A549 (cell line): ENCODE data around the gene ATF3. TPM values are rescaled to one million over a fixed set of nuclear protein-coding genes. Genes with fewer than 3 reads are reported as not detected.
A peak's percentile ranks its signal among the peaks of the same experiment; 100 is the strongest.

Experiments
- ATAC-seq, 2 experiments: fragments of 200-7000 bp in 1 of 2; fragments of >200 bp in 1 of 2; cut with Nextera tagmentation in 1 of 2; cut with Tn5 transposase in 1 of 2; 3 replicates each; pipeline versions ENCODE4 v1.8.0 to v1.9.1; 2018 to 2020; ENCODE audit warnings: mild to moderate bottlenecking in 1 of 2, moderate library complexity in 1 of 2
- CTCF ChIA-PET: fragments of 300-600 bp; sonication (Branson Sonifier 250); formaldehyde crosslinking; extraction: SDS; loops from one replicate; lab custom pipeline; 2021; ENCODE audit warnings: antibody characterized with exemption, inconsistent platforms; lab: Yijun Ruan, JAX
- POLR2A ChIA-PET: fragments of 350-600 bp; formaldehyde crosslinking; extraction: SDS; loops from one replicate; lab custom pipeline; 2021; ENCODE audit warnings: antibody characterized with exemption, inconsistent platforms; lab: Yijun Ruan, JAX
- DNase-seq, 2 experiments: peaks; one replicate each; pipeline versions ENCODE4 v3.0.0 to v3.0.0-alpha.2; 2011 to 2016; ENCODE audit warnings: low read depth in 1 of 2, low spot score in 1 of 2
- FAIRE-seq: peaks from 2 replicates; lab custom pipeline; 2011; peaks lifted over from hg19 to GRCh38; lab: Jason Lieb, UNC
- H3K27ac ChIP-seq, 2 experiments: fragments of >200 bp; sonication (Bioruptor Twin); formaldehyde crosslinking; 3 replicates each; pipeline ENCODE4 v1.5.1; 2016 to 2017
- H3K4me1 ChIP-seq: fragments of >200 bp; sonication (Bioruptor Twin); formaldehyde crosslinking; 3 replicates; pipeline ENCODE4 v1.6.1; 2016
- H3K4me2 ChIP-seq: fragments of >200 bp; sonication (Bioruptor Twin); formaldehyde crosslinking; 3 replicates; pipeline ENCODE4 v1.6.1; 2016
- H3K4me3 ChIP-seq: fragments of >200 bp; sonication (Bioruptor Twin); formaldehyde crosslinking; 3 replicates; pipeline ENCODE4 v1.5.1; 2016
- H3K9me3 ChIP-seq: fragments of >200 bp; sonication (Bioruptor Twin); formaldehyde crosslinking; 3 replicates; pipeline ENCODE4 v1.6.1; 2016
- CBX2 ChIP-seq: fragments of 200-600 bp; sonication (generic); IDR thresholded peaks from 2 replicates; pipeline ENCODE4 v1.6.1; 2016; ENCODE audit warnings: low read depth, mild to moderate bottlenecking, borderline replicate concordance
- CEBPB ChIP-seq, 2 experiments: fragments of >200 bp in 1 of 2; sonication (Bioruptor Twin) in 1 of 2; formaldehyde crosslinking in 1 of 2; IDR thresholded peaks; 2 replicates each; pipeline ENCODE4 v1.6.1; 2012 to 2016
- CHD2 ChIP-seq: fragments of 150-350 bp; IDR thresholded peaks from 2 replicates; pipeline ENCODE4 v1.6.1; 2014; ENCODE audit warnings: low read length; ENCODE audit not compliant: partially characterized antibody
- CHD4 ChIP-seq: fragments of 200-600 bp; sonication (generic); IDR thresholded peaks from 2 replicates; pipeline ENCODE4 v1.6.1; 2016; ENCODE audit warnings: antibody characterized with exemption, mild to moderate bottlenecking, borderline replicate concordance
- EHF ChIP-seq: fragments of 250-450 bp; sonication (Bioruptor Pico); IDR thresholded peaks from 2 replicates; pipeline ENCODE4 v1.5.0; 2020; ENCODE audit warnings: mild to moderate bottlenecking
- FOSB ChIP-seq: fragments of 250-450 bp; sonication (Bioruptor Pico); IDR thresholded peaks from 2 replicates; pipeline ENCODE4 v1.5.0; 2020; ENCODE audit warnings: mild to moderate bottlenecking, moderate library complexity
- FOSL2 ChIP-seq, 2 experiments: fragments of 450-650 bp in 1 of 2; fragments of >200 bp in 1 of 2; sonication (Bioruptor Twin) in 1 of 2; formaldehyde crosslinking; IDR thresholded peaks; 2 replicates each; pipeline versions ENCODE4 v1.5.0 to v1.6.1; 2016 to 2020; ENCODE audit warnings: mild to moderate bottlenecking in 1 of 2, moderate library complexity in 1 of 2
- FOXS1 ChIP-seq: fragments of 250-450 bp; sonication (Bioruptor Pico); IDR thresholded peaks from 2 replicates; pipeline ENCODE4 v1.5.0; 2020; ENCODE audit warnings: mild to moderate bottlenecking, moderate library complexity
- GATA3 ChIP-seq: IDR thresholded peaks from 2 replicates; pipeline ENCODE4 v1.6.1; 2012; ENCODE audit warnings: borderline replicate concordance
- HOXA7 ChIP-seq: fragments of 250-450 bp; sonication (Bioruptor Pico); IDR thresholded peaks from 2 replicates; pipeline ENCODE4 v1.5.0; 2020; ENCODE audit warnings: mild to moderate bottlenecking, moderate library complexity
- HOXB5 ChIP-seq: fragments of 250-450 bp; sonication (Bioruptor Pico); IDR thresholded peaks from 2 replicates; pipeline ENCODE4 v1.5.0; 2020; ENCODE audit warnings: mild to moderate bottlenecking, moderate library complexity
- KDM5A ChIP-seq: fragments of 200-600 bp; sonication (generic); IDR thresholded peaks from 2 replicates; pipeline ENCODE4 v1.6.1; 2016; ENCODE audit warnings: antibody characterized with exemption, mild to moderate bottlenecking
- MAFK ChIP-seq: fragments of 450-650 bp; IDR thresholded peaks from 2 replicates; pipeline ENCODE4 v1.6.1; 2014; ENCODE audit not compliant: partially characterized antibody
- MAZ ChIP-seq: fragments of 150-350 bp; IDR thresholded peaks from 2 replicates; pipeline ENCODE4 v1.6.1; 2014; ENCODE audit warnings: antibody characterized with exemption, low read depth, low read length, borderline replicate concordance
- NFE2L2 ChIP-seq: fragments of 150-350 bp; conservative IDR thresholded peaks from 2 replicates; pipeline ENCODE4 v1.6.1; 2014; ENCODE audit warnings: low read length
- NPAS2 ChIP-seq: fragments of 250-450 bp; sonication (Bioruptor Pico); IDR thresholded peaks from 2 replicates; pipeline ENCODE4 v1.8.0; 2022; ENCODE audit warnings: mild to moderate bottlenecking, moderate library complexity, borderline replicate concordance
- PHF8 ChIP-seq: fragments of 200-600 bp; sonication (generic); IDR thresholded peaks from 2 replicates; pipeline ENCODE4 v1.6.1; 2016; ENCODE audit warnings: low read depth, mild to moderate bottlenecking, antibody characterized with exemption, moderate library complexity, borderline replicate concordance
- POLR2AphosphoS2 ChIP-seq: conservative IDR thresholded peaks from 2 replicates; pipeline ENCODE4 v1.6.1; 2012; ENCODE audit warnings: low read length, improper control_type of control experiment, inconsistent platforms
- SMC3 ChIP-seq: fragments of >200 bp; sonication (Bioruptor Twin); formaldehyde crosslinking; IDR thresholded peaks from 3 replicates; pipeline ENCODE4 v1.6.1; 2018; ENCODE audit warnings: inconsistent platforms
- ZC3H11A ChIP-seq: fragments of 450-650 bp; IDR thresholded peaks from 2 replicates; pipeline ENCODE4 v1.6.1; 2014; ENCODE audit warnings: antibody characterized with exemption, mild to moderate bottlenecking
- WGBS: methylation state at CpG from one replicate; pipeline ENCODE4 v1.1.6; 2017; ENCODE audit errors: missing lambda C conversion rate; 5-methylcytosine and 5-hydroxymethylcytosine counted together
- polyA plus RNA-seq, 4 experiments: library from polyadenylated mRNA; depleted of rRNA in 3 of 4; stranded (reverse); fragments of >200 nt; fragmentation: RNase III in 1 of 4; extraction: RNeasy Plus Mini Kit Qiagen cat#74134 plus additional on column Dnase treatment in 1 of 4; gene quantifications; 2 replicates in 3 of 4; 3 replicates in 1 of 4; pipeline ENCODE4 v1.2.3, GENCODE V29; 2011 to 2017
- TF ChIP-seq, protein P1 (sequence below): fragments of >200 bp; sonication (Bioruptor Twin); formaldehyde crosslinking; IDR thresholded peaks from 3 replicates; pipeline ENCODE4 v1.6.1; 2016
- TF ChIP-seq, protein P2 (sequence below): fragments of >200 bp; sonication (Bioruptor Twin); formaldehyde crosslinking; IDR thresholded peaks from 3 replicates; pipeline ENCODE4 v1.5.1; 2016
- TF ChIP-seq, protein P3 (sequence below): IDR thresholded peaks from 2 replicates; pipeline ENCODE4 v1.6.1; 2012; ENCODE audit warnings: low read depth, borderline replicate concordance
- TF ChIP-seq, protein P4 (sequence below): fragments of 200-600 bp; sonication (generic); IDR thresholded peaks from 2 replicates; pipeline ENCODE4 v1.6.1; 2016; ENCODE audit warnings: antibody characterized with exemption, mild to moderate bottlenecking, moderate library complexity
- TF ChIP-seq, protein P5 (sequence below): IDR thresholded peaks from 2 replicates; pipeline ENCODE4 v1.6.1; 2012
- TF ChIP-seq, protein P6 (sequence below): fragments of 150-350 bp; IDR thresholded peaks from 2 replicates; pipeline ENCODE4 v1.6.1; 2014; ENCODE audit warnings: low read depth, mild to moderate bottlenecking, low read length

ATF3 gene
- polyA plus RNA-seq, 2 of the 4 experiments (the other 2 are of a cell fraction): 4.4 to 62.9 TPM

DNA sequence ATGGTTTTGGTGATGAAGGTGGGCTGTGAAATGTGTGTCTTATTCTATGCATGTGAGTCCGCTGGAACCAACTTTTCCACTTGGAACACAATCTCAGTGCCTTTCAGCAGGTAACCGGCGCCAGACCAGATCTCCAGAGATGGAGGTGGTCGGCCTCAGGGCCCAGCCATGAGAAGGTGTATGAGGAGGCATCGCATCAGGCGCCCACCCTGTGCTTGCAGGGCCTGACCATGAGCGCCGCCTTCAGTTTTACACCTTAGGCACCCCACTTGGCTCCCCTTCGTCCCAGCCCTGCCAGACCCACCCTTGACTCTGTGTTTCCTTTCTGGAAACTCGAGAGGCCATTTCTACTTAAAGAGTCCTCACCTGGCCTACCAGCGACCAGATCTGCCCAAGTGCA, 48.6 kb upstream of the ATF3 start:
- H3K4me1 ChIP-seq: peaks cover 16% of the 10 kb centered on the region
- no peak overlapping the region for H3K4me3 ChIP-seq
- TF ChIP-seq CHD2 (no peak), CEBPB (IDR thresholded peaks at IDR 0.05) (no peak), MAZ (no peak), FOSL2 (IDR thresholded peaks at IDR 0.05) (no peak), FOSL2 (CRISPR knock-in tag; IDR thresholded peaks at IDR 0.05) (no peak), MAFK (no peak), ZC3H11A (no peak), HOXA7 (CRISPR knock-in tag) (no peak), CBX2 (no peak), POLR2AphosphoS2 (no peak), FOSB (CRISPR knock-in tag) (no peak), KDM5A (no peak), PHF8 (no peak), NFE2L2 (no peak), EHF (CRISPR knock-in tag) (no peak)
- TF ChIP-seq, protein P1, sequence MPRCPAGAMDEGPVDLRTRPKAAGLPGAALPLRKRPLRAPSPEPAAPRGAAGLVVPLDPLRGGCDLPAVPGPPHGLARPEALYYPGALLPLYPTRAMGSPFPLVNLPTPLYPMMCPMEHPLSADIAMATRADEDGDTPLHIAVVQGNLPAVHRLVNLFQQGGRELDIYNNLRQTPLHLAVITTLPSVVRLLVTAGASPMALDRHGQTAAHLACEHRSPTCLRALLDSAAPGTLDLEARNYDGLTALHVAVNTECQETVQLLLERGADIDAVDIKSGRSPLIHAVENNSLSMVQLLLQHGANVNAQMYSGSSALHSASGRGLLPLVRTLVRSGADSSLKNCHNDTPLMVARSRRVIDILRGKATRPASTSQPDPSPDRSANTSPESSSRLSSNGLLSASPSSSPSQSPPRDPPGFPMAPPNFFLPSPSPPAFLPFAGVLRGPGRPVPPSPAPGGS: no peak
- TF ChIP-seq, protein P2, sequence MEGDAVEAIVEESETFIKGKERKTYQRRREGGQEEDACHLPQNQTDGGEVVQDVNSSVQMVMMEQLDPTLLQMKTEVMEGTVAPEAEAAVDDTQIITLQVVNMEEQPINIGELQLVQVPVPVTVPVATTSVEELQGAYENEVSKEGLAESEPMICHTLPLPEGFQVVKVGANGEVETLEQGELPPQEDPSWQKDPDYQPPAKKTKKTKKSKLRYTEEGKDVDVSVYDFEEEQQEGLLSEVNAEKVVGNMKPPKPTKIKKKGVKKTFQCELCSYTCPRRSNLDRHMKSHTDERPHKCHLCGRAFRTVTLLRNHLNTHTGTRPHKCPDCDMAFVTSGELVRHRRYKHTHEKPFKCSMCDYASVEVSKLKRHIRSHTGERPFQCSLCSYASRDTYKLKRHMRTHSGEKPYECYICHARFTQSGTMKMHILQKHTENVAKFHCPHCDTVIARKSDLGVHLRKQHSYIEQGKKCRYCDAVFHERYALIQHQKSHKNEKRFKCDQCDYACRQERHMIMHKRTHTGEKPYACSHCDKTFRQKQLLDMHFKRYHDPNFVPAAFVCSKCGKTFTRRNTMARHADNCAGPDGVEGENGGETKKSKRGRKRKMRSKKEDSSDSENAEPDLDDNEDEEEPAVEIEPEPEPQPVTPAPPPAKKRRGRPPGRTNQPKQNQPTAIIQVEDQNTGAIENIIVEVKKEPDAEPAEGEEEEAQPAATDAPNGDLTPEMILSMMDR: no peak
- TF ChIP-seq, protein P3, sequence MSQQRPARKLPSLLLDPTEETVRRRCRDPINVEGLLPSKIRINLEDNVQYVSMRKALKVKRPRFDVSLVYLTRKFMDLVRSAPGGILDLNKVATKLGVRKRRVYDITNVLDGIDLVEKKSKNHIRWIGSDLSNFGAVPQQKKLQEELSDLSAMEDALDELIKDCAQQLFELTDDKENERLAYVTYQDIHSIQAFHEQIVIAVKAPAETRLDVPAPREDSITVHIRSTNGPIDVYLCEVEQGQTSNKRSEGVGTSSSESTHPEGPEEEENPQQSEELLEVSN: no peak
- TF ChIP-seq, protein P4, sequence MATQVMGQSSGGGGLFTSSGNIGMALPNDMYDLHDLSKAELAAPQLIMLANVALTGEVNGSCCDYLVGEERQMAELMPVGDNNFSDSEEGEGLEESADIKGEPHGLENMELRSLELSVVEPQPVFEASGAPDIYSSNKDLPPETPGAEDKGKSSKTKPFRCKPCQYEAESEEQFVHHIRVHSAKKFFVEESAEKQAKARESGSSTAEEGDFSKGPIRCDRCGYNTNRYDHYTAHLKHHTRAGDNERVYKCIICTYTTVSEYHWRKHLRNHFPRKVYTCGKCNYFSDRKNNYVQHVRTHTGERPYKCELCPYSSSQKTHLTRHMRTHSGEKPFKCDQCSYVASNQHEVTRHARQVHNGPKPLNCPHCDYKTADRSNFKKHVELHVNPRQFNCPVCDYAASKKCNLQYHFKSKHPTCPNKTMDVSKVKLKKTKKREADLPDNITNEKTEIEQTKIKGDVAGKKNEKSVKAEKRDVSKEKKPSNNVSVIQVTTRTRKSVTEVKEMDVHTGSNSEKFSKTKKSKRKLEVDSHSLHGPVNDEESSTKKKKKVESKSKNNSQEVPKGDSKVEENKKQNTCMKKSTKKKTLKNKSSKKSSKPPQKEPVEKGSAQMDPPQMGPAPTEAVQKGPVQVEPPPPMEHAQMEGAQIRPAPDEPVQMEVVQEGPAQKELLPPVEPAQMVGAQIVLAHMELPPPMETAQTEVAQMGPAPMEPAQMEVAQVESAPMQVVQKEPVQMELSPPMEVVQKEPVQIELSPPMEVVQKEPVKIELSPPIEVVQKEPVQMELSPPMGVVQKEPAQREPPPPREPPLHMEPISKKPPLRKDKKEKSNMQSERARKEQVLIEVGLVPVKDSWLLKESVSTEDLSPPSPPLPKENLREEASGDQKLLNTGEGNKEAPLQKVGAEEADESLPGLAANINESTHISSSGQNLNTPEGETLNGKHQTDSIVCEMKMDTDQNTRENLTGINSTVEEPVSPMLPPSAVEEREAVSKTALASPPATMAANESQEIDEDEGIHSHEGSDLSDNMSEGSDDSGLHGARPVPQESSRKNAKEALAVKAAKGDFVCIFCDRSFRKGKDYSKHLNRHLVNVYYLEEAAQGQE: no peak
- POLR2A ChIA-PET: no interaction called here
- H3K4me2 ChIP-seq: no peak overlapping the region
- H3K27ac ChIP-seq: peak overlapping the region; percentile 89 to 95; a peak in 4 of 6 replicates
- H3K9me3 ChIP-seq: no peaks in the 10 kb centered on the region
- CTCF ChIA-PET: interaction anchor here (1.5 to 2.4 kb wide), 2 partner anchors 52 to 82 kb away, joined by 4 to 18 read pairs; no protein-coding TSS in a partner anchor
- WGBS: 89% methylated on average over 9 of the region's 11 CpGs
- no peak for ATAC-seq
- no peak for FAIRE-seq
- DNase-seq: no peak

DNA sequence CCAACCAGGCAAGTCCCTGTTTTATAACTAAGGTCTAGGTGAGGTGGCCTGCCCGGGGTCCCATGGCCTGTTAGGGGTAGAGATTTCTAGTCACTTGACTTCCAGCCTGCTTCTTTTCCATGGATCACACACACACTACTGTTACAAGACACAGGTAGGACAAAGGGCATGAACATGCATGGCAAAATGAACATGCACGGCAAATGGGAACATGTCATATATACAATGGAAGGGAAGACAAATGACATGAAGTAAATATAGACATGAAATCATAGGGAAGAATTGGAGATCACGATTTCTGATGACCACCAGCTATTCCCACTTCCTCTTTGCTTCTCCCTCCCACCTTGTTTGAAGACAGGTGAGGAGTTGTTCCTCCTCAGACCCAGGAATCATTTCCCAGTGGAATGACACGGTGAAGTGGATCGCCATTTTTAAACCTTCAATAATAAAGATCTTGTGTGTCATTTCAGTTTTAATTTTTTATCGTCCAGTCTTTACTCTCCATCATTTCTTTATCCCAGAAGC, 47.6 kb upstream of the ATF3 start:
- Histone ChIP-seq H3K4me1 (peaks cover 16% of the 10 kb centered on the region), H3K4me3 (no peak overlapping the region), H3K9me3 (no peaks in the 10 kb centered on the region), H3K27ac (peak overlapping the region in 1 of 2 experiments; percentile 72; a peak in 4 of 6 replicates), H3K4me2 (peak overlapping the region; percentile 53)
- FAIRE-seq: no peak
- CTCF ChIA-PET: interaction anchor here (2.4 kb wide), 1 partner anchor 83 kb away, joined by 18 read pairs; no protein-coding TSS in a partner anchor
- ATAC-seq: no peak
- POLR2A ChIA-PET: interaction anchor here (1.8 kb wide), 1 partner anchor 47 kb away, joined by 13 read pairs; the partner anchor contains the start of gene ATF3
- no peak for DNase-seq
- WGBS: 91% methylated on average over 6 of the region's 6 CpGs
- TF ChIP-seq, protein P1: no peak
- TF ChIP-seq FOXS1 (no peak), FOSB (CRISPR knock-in tag) (no peak), NPAS2 (CRISPR knock-in tag) (no peak), CHD4 (no peak), SMC3 (no peak), HOXB5 (no peak), GATA3 (no peak)
- TF ChIP-seq, protein P5, sequence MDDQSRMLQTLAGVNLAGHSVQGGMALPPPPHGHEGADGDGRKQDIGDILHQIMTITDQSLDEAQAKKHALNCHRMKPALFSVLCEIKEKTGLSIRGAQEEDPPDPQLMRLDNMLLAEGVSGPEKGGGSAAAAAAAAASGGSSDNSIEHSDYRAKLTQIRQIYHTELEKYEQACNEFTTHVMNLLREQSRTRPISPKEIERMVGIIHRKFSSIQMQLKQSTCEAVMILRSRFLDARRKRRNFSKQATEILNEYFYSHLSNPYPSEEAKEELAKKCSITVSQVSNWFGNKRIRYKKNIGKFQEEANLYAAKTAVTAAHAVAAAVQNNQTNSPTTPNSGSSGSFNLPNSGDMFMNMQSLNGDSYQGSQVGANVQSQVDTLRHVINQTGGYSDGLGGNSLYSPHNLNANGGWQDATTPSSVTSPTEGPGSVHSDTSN: no peak
- TF ChIP-seq, protein P6, sequence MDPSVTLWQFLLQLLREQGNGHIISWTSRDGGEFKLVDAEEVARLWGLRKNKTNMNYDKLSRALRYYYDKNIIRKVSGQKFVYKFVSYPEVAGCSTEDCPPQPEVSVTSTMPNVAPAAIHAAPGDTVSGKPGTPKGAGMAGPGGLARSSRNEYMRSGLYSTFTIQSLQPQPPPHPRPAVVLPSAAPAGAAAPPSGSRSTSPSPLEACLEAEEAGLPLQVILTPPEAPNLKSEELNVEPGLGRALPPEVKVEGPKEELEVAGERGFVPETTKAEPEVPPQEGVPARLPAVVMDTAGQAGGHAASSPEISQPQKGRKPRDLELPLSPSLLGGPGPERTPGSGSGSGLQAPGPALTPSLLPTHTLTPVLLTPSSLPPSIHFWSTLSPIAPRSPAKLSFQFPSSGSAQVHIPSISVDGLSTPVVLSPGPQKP: no peak
